BLaER1 treated with 17β-estradiol and CSF1 and Interleukin-3, amounts not matched to agents 10 nM and 100 nM (cell line): ENCODE measurements around the gene TMEM126A.
A peak's percentile ranks its signal among the peaks of the same experiment; 100 is the strongest.
"Not testable (repeated sequence)": the region's sequence is repeated elsewhere in the genome, so short reads cannot be mapped to it uniquely, and the experiment has no call there.

Experiments used
- H3K27ac ChIP-seq, 11 experiments: shearing (Covaris generic); formaldehyde crosslinking; 2 replicates each; pipeline ENCODE4 v1.8.1; 2022
- H3K27me3 ChIP-seq, 11 experiments: shearing (Covaris generic); formaldehyde crosslinking; 2 replicates each; pipeline ENCODE4 v1.8.1; 2022
- H3K36me3 ChIP-seq, 11 experiments: shearing (Covaris generic); formaldehyde crosslinking; 2 replicates each; pipeline ENCODE4 v1.8.1; 2022
- H3K4me1 ChIP-seq, 10 experiments: shearing (Covaris generic); formaldehyde crosslinking; 2 replicates each; pipeline ENCODE4 v1.8.1; 2022
- H3K4me2 ChIP-seq, 11 experiments: shearing (Covaris generic); formaldehyde crosslinking; 2 replicates each; pipeline ENCODE4 v1.8.1; 2022
- H3K4me3 ChIP-seq, 10 experiments: shearing (Covaris generic); formaldehyde crosslinking; 2 replicates each; pipeline ENCODE4 v1.8.1; 2022
- H3K9ac ChIP-seq, 11 experiments: shearing (Covaris generic); formaldehyde crosslinking; 2 replicates each; pipeline ENCODE4 v1.8.1; 2022
- H3K9me3 ChIP-seq, 11 experiments: shearing (Covaris generic); formaldehyde crosslinking; replicated peaks in 1 of 11; 2 replicates each; pipeline ENCODE4 v1.8.1; 2022
- H4K20me1 ChIP-seq, 11 experiments: shearing (Covaris generic); formaldehyde crosslinking; 2 replicates each; pipeline ENCODE4 v1.8.1; 2022
- Cebpa-rat ChIP-seq, 11 experiments: shearing (Covaris generic); IDR thresholded peaks; 2 replicates each; pipeline ENCODE4 v1.8.1; 2022

The TMEM126A gene

GRCh38 chr11:85664615-85665481 lies 17.1 kb downstream of the TMEM126A start, which contains the start of gene CREBZF:
Gene CREBZF, minus strand, starts transcription at chr11:85665129. Its CDS starts 254 bp downstream, at chr11:85664875.
- H3K36me3 ChIP-seq, result peaks cover 8 to 37% (median 23%) of the 10 kb centered on the region in 11 experiments; a peak in 18 of 22 replicates

GRCh38 chr11:85665733-85666132 lies 18.0 kb downstream of the TMEM126A start:
- Histone ChIP-seq H3K27me3 (no peaks in the 10 kb centered on the region), H3K4me3 (peak overlapping the region in 6 of 10 experiments; percentile 85 to 99 (median 93); a peak in 6 of 20 replicates), H3K4me1 (peaks cover 3 to 26% (median 17%) of the 10 kb centered on the region in 10 experiments; a peak in 18 of 20 replicates), H3K9me3 (0 out of 22 replicates have a peak, but pooled peaks cover 0 to 4% (median 0%) of the 10 kb centered on the region in 11 experiments), H3K9ac (peak overlapping the region in 3 of 11 experiments; percentile 98 to 100 (median 100); a peak in 4 of 22 replicates), H3K27ac (peak overlapping the region in 10 of 11 experiments; percentile 93 to 100 (median 98); a peak in 16 of 22 replicates), H3K4me2 (peak overlapping the region; percentile 21 to 98 (median 88); a peak in 17 of 22 replicates), H3K36me3 (peaks cover 0 to 28% (median 14%) of the 10 kb centered on the region in 11 experiments; a peak in 14 of 22 replicates), H4K20me1 (peaks cover 32 to 39% (median 33%) of the 10 kb centered on the region in 11 experiments)
- no peak for TF ChIP-seq Cebpa-rat (IDR thresholded peaks at IDR 0.05)

More at GRCh38 chr11:85664615-85665481, 17.1 kb downstream of the TMEM126A start, which contains the start of gene CREBZF:
- no peak for TF ChIP-seq Cebpa-rat (IDR thresholded peaks at IDR 0.05)
- Histone ChIP-seq H3K4me2 (peak within 1 kb of the TSS; percentile 82 to 98 (median 91)), H3K27me3 (no peaks in the 10 kb centered on the region), H3K27ac (peak within 1 kb of the TSS; percentile 93 to 100 (median 98)), H3K4me1 (peaks cover 3 to 35% (median 26%) of the 10 kb centered on the region in 10 experiments; a peak in 18 of 20 replicates), H3K9ac (peak within 1 kb of the TSS; percentile 94 to 100 (median 98)), H3K4me3 (peak within 1 kb of the TSS; percentile 85 to 99 (median 90)), H4K20me1 (peaks cover 38 to 48% (median 42%) of the 10 kb centered on the region in 11 experiments), H3K9me3 (no peaks in the 10 kb centered on the region)

DNA sequence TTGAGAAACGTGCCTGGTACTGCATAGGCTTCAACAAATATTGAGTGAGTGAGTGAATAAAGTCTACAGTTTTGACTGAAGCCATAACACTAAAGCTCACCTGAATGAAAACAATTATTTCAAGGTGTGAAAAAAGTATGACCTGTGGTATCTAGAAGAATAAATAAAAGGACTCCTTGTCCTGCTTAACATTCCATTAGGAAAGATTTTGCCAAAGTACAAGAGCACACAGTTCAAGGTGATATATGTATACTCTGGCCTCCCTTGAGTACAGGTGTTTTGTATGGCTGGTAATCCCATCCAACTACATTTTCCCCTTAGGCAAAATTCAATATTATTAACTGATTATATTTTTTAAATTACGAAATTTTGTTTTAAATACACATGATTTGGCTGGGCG lies 18.9 kb downstream of the TMEM126A start:
- Histone ChIP-seq H3K36me3 (peaks cover 0 to 18% (median 6%) of the 10 kb centered on the region in 11 experiments; a peak in 8 of 22 replicates), H3K27ac (no peak overlapping the region), H3K27me3 (no peaks in the 10 kb centered on the region), H3K4me2 (no peak overlapping the region), H4K20me1 (peaks cover 23 to 30% (median 24%) of the 10 kb centered on the region in 11 experiments), H3K9ac (no peak overlapping the region), H3K4me3 (no peak overlapping the region), H3K4me1 (peaks cover 3 to 16% (median 8%) of the 10 kb centered on the region in 10 experiments; a peak in 16 of 20 replicates), H3K9me3 (peaks cover 0 to 9% (median 3%) of the 10 kb centered on the region in 11 experiments; a peak in 6 of 22 replicates)
- no peak for TF ChIP-seq Cebpa-rat (IDR thresholded peaks at IDR 0.05)

DNA sequence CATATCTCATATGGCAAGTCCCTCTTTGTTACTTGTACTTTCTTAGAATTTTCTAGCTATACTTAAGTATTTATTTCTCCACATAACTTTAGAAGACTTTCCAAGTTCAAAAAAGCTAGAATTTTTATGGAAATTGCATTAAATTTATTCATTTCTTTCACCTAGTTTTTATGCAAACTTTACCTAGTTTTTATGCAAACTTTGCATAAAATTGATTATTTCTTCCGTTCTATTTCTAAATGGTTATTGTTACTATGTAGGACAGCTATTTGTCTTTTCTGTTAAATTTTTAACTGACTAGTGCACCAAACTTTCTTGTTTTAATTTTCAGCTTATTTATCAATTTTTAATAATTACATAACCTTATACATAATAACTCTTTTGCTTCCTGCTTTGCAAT lies 20.4 kb downstream of the TMEM126A start:
- no peak overlapping the region for H3K4me3 ChIP-seq
- H3K4me1 ChIP-seq, result peaks cover 0 to 9% (median 7%) of the 10 kb centered on the region in 10 experiments; a peak in 13 of 20 replicates
- no peak overlapping the region for H3K9ac ChIP-seq
- no peaks in the 10 kb centered on the region for H3K27me3 ChIP-seq
- no peak overlapping the region for H3K4me2 ChIP-seq
- TF ChIP-seq Cebpa-rat (IDR thresholded peaks at IDR 0.05), result no peak
- no peak overlapping the region for H3K27ac ChIP-seq
- H3K9me3 ChIP-seq, result peaks cover 0 to 21% (median 10%) of the 10 kb centered on the region in 11 experiments; a peak in 8 of 22 replicates
- peaks cover 0 to 4% (median 0%) of the 10 kb centered on the region in 11 experiments; a peak in 6 of 22 replicates for H3K36me3 ChIP-seq
- peaks cover 8 to 15% (median 9%) of the 10 kb centered on the region in 11 experiments for H4K20me1 ChIP-seq

GRCh38 chr11:85670949-85671663 lies 23.3 kb downstream of the TMEM126A start:
- not testable (repeated sequence) for H3K4me3 ChIP-seq, H3K27me3 ChIP-seq, H3K27ac ChIP-seq, H4K20me1 ChIP-seq, H3K9ac ChIP-seq, H3K36me3 ChIP-seq, H3K4me2 ChIP-seq, H3K4me1 ChIP-seq
- H3K9me3 ChIP-seq, result peaks cover 0 to 28% (median 23%) of the 10 kb centered on the region in 11 experiments; a peak in 15 of 22 replicates

- Histone ChIP-seq H3K4me2 (no peak overlapping the region), H3K9me3 (peaks cover 0 to 28% (median 23%) of the 10 kb centered on the region in 11 experiments; a peak in 15 of 22 replicates), H3K27ac (no peak overlapping the region), H4K20me1 (no peaks in the 10 kb centered on the region), H3K4me3 (no peak overlapping the region), H3K27me3 (no peaks in the 10 kb centered on the region), H3K4me1 (no peaks in the 10 kb centered on the region), H3K9ac (no peak overlapping the region), H3K36me3 (no peaks in the 10 kb centered on the region)
- TF ChIP-seq Cebpa-rat (IDR thresholded peaks at IDR 0.05), result no peak
Measured at GRCh38 chr11:85672105-85672902, 24.5 kb downstream of the TMEM126A start.

- Histone ChIP-seq H3K9ac (no peak overlapping the region), H3K27ac (no peak overlapping the region), H3K9me3 (peaks cover 0 to 28% (median 23%) of the 10 kb centered on the region in 11 experiments; a peak in 15 of 22 replicates), H3K4me2 (no peak overlapping the region), H3K4me1 (no peaks in the 10 kb centered on the region), H4K20me1 (no peaks in the 10 kb centered on the region), H3K27me3 (no peaks in the 10 kb centered on the region), H3K4me3 (no peak overlapping the region), H3K36me3 (no peaks in the 10 kb centered on the region)
- no peak for TF ChIP-seq Cebpa-rat (IDR thresholded peaks at IDR 0.05)
Measured at GRCh38 chr11:85673393-85673792, 25.6 kb downstream of the TMEM126A start.

DNA sequence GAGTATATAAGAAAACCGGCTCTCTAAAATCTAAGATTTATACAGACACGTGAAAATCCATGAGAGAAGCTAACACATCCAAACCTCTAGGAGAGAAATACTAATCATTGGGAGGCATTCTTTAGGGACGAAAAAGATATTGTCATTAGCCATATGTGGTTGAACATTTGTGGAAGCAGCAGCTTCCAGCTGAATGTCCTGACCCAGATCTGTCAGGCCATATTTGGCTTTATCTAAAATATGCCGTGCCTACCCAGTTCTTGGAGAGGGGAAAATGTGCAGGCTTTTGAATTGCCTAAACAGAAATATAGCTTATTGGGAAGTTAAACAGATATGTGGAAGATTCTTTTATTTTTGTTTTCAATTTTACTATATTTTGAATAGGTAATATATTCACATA lies 31.8 kb downstream of the TMEM126A start:
- Histone ChIP-seq H3K4me2 (no peak overlapping the region), H3K4me3 (no peak overlapping the region), H3K27me3 (peaks cover 15 to 23% (median 20%) of the 10 kb centered on the region in 11 experiments), H3K36me3 (no peaks in the 10 kb centered on the region), H4K20me1 (no peaks in the 10 kb centered on the region), H3K27ac (no peak overlapping the region), H3K4me1 (no peaks in the 10 kb centered on the region), H3K9ac (no peak overlapping the region), H3K9me3 (peaks cover 8 to 16% (median 11%) of the 10 kb centered on the region in 11 experiments)
- TF ChIP-seq Cebpa-rat (IDR thresholded peaks at IDR 0.05), result no peak
